SK-N-SH (cell line): ENCODE data around the gene PNMA6E. TPM values are rescaled to one million over a fixed set of nuclear protein-coding genes. Genes with fewer than 3 reads are reported as not detected.

Experiments
- CTCF ChIA-PET: fragments of 300-600, 350-600 bp; formaldehyde crosslinking; extraction: SDS; loops from one replicate; lab custom pipeline; 2021; lab: Yijun Ruan, JAX
- POLR2A ChIA-PET: fragments of 350-600 bp; sonication (Branson Sonifier 250); formaldehyde crosslinking; extraction: SDS; loops from one replicate; lab custom pipeline; 2020; ENCODE audit warnings: antibody characterized with exemption, inconsistent platforms; lab: Yijun Ruan, JAX
- DNase-seq: peaks from one replicate; pipeline ENCODE4 v3.0.0; 2012
- H2AFZ ChIP-seq: fragments of 200-600 bp; sonication (generic); 2 replicates; pipeline ENCODE4 v1.8.1; 2016; ENCODE audit warnings: antibody characterized with exemption, mild to moderate bottlenecking, low read depth
- H3F3A ChIP-seq: fragments of 200-600 bp; sonication (generic); replicated peaks from 2 replicates; pipeline ENCODE3; 2016; ENCODE audit warnings: antibody characterized with exemption, mild to moderate bottlenecking; ENCODE audit not compliant: insufficient read depth
- H3K27ac ChIP-seq, 2 experiments: fragments of 200-500 bp in 1 of 2; fragments of 200-600 bp in 1 of 2; sonication (Bioruptor generic) in 1 of 2; sonication (generic), shearing (Covaris generic) in 1 of 2; 2 replicates each; pipeline versions ENCODE4 v1.5.1 to v1.6.1; 2014 to 2016; ENCODE audit warnings: low read depth in 2 of 2, inconsistent platforms in 1 of 2, low read length in 1 of 2, mild to moderate bottlenecking in 1 of 2, mixed read lengths in 1 of 2
- H3K27me3 ChIP-seq: fragments of 200-600 bp; sonication (generic), shearing (Covaris generic); 2 replicates; pipeline ENCODE4 v1.6.1; 2016; ENCODE audit warnings: mixed run types; ENCODE audit not compliant: insufficient read depth
- H3K36me3 ChIP-seq, 2 experiments: fragments of 200-500 bp in 1 of 2; fragments of 200-600 bp in 1 of 2; sonication (Bioruptor generic) in 1 of 2; sonication (generic) in 1 of 2; replicated peaks in 1 of 2; 2 replicates each; pipeline versions ENCODE3 to v1.5.1; 2014 to 2016; ENCODE audit warnings: low read length in 1 of 2, mild to moderate bottlenecking in 1 of 2; ENCODE audit not compliant: insufficient read depth in 2 of 2, control insufficient read depth in 1 of 2
- H3K4me1 ChIP-seq, 2 experiments: fragments of 200-500 bp in 1 of 2; fragments of 200-600 bp in 1 of 2; sonication (Bioruptor generic) in 1 of 2; sonication (generic), shearing (Covaris generic) in 1 of 2; 2 replicates each; pipeline versions ENCODE4 v1.5.1 to v1.6.1; 2014 to 2016; ENCODE audit warnings: low read depth in 1 of 2, low read length in 1 of 2, mixed run types in 1 of 2; ENCODE audit not compliant: insufficient read depth in 2 of 2, control insufficient read depth in 1 of 2
- H3K4me2 ChIP-seq: fragments of 200-600 bp; sonication (generic), shearing (Covaris generic); 2 replicates; pipeline ENCODE4 v1.6.1; 2017; ENCODE audit warnings: mixed run types
- H3K4me3 ChIP-seq, 2 experiments: fragments of 200-500 bp in 1 of 2; fragments of 200-600 bp in 1 of 2; sonication (Bioruptor generic) in 1 of 2; sonication (generic), shearing (Covaris generic) in 1 of 2; 2 replicates each; pipeline versions ENCODE4 v1.5.1 to v1.8.1; 2014 to 2016; ENCODE audit warnings: low read depth in 2 of 2, inconsistent platforms in 1 of 2, low read length in 1 of 2, mild to moderate bottlenecking in 1 of 2, mixed read lengths in 1 of 2, moderate library complexity in 1 of 2
- H3K79me2 ChIP-seq: fragments of 200-600 bp; sonication (generic); 2 replicates; pipeline ENCODE4 v1.8.1; 2017; ENCODE audit warnings: mild to moderate bottlenecking; ENCODE audit not compliant: insufficient read depth
- H3K9ac ChIP-seq: fragments of 200-600 bp; sonication (generic); 2 replicates; pipeline ENCODE4 v1.6.1; 2017; ENCODE audit warnings: mixed run types
- H3K9me2 ChIP-seq: fragments of 200-600 bp; sonication (generic); 2 replicates; pipeline ENCODE4 v1.6.1; 2017; ENCODE audit warnings: mixed run types
- H3K9me3 ChIP-seq: fragments of 200-600 bp; sonication (generic); 2 replicates; pipeline ENCODE4 v1.6.1; 2017; ENCODE audit warnings: mixed run types, mild to moderate bottlenecking, moderate library complexity
- H4K20me1 ChIP-seq: fragments of 200-600 bp; sonication (generic); 2 replicates; pipeline ENCODE4 v1.6.1; 2017; ENCODE audit warnings: mild to moderate bottlenecking, mixed run types; ENCODE audit not compliant: insufficient read depth
- CTCF ChIP-seq: fragments of 200-600 bp; sonication (generic); IDR thresholded peaks from 2 replicates; pipeline ENCODE4 v1.6.1; 2017; ENCODE audit warnings: antibody characterized with exemption, mild to moderate bottlenecking, moderate library complexity
- ELF1 ChIP-seq: IDR thresholded peaks from 2 replicates; pipeline ENCODE4 v1.4.0; 2012
- EP300 ChIP-seq, 2 experiments: IDR thresholded peaks; 2 replicates each; pipeline versions ENCODE4 v1.4.0 to v1.6.1; 2012; ENCODE audit warnings: borderline replicate concordance in 1 of 2, low read depth in 1 of 2, low read length in 1 of 2
- GABPA ChIP-seq: IDR thresholded peaks from 2 replicates; pipeline ENCODE4 v1.4.0; 2012; ENCODE audit warnings: low read depth, mild to moderate bottlenecking
- GATA2 ChIP-seq: sonication (generic); formaldehyde crosslinking; IDR thresholded peaks from 2 replicates; pipeline ENCODE4 v1.5.0; 2020; ENCODE audit warnings: mild to moderate bottlenecking, missing genetic modification reagents
- IRF3 ChIP-seq: fragments of 150-350 bp; IDR thresholded peaks from 2 replicates; pipeline ENCODE4 v1.6.1; 2016; ENCODE audit warnings: mild to moderate bottlenecking, low read depth, low read length
- JUND ChIP-seq: IDR thresholded peaks from 2 replicates; pipeline ENCODE4 v1.4.0; 2012
- MXI1 ChIP-seq: IDR thresholded peaks from 2 replicates; pipeline ENCODE4 v1.6.1; 2012; ENCODE audit warnings: mild to moderate bottlenecking, low read depth, low read length, improper control_type of control experiment
- NRF1 ChIP-seq: IDR thresholded peaks from 2 replicates; pipeline ENCODE4 v1.6.1; 2012; ENCODE audit warnings: low read depth, mild to moderate bottlenecking, low read length
- POLR2AphosphoS5 ChIP-seq: IDR thresholded peaks from 2 replicates; pipeline ENCODE4 v1.6.1; 2012; ENCODE audit warnings: low read depth, low read length
- RXRA ChIP-seq: IDR thresholded peaks from 2 replicates; pipeline ENCODE4 v1.4.0; 2012; ENCODE audit warnings: low read depth, mild to moderate bottlenecking, borderline replicate concordance
- YY1 ChIP-seq: IDR thresholded peaks from 2 replicates; pipeline ENCODE4 v1.4.0; 2012; ENCODE audit warnings: low read depth, mild to moderate bottlenecking
- WGBS: methylation state at CpG from one replicate; pipeline ENCODE4 v1.1.6; 2017; ENCODE audit warnings: low lambda C conversion rate; 5-methylcytosine and 5-hydroxymethylcytosine counted together
- polyA plus RNA-seq, 3 experiments: library from polyadenylated mRNA; depleted of rRNA; stranded (reverse); fragments of >200 nt; gene quantifications; 2 replicates each; pipeline ENCODE4 v1.2.3, GENCODE V29; 2012
- TF ChIP-seq, protein P1 (sequence below): IDR thresholded peaks from 2 replicates; pipeline ENCODE4 v1.4.0; 2012; ENCODE audit warnings: low read depth
- TF ChIP-seq, protein P2 (sequence below): IDR thresholded peaks from 2 replicates; pipeline ENCODE4 v1.6.1; 2012; ENCODE audit warnings: mild to moderate bottlenecking, low read depth, low read length, moderate library complexity

PNMA6E gene
- polyA plus RNA-seq, 1 of the 3 experiments (the other 2 are of a cell fraction): not detected

DNA sequence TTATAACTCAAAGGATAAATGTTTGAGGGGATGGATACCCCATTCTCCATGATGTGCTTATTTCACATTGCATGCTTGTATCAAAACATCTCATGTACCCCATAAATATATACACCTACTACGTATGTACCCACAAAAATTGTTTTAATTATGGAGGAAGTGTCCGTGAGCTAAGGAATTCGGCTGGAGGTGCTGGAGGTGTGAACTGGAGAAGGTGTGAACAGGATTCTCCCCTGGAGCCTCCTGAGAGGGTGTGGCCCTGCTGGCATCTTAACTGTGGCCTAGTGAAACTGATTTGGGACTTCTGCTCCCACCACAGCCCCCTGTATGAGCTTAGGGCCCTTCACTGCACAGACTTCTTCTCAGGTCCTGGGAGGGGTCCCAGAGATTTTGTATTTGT is 23.4 kb downstream of the PNMA6E start:
- peaks cover 15% of the 10 kb centered on the region for H3K27me3 ChIP-seq
- no peaks in the 10 kb centered on the region for H3K79me2 ChIP-seq
- no peak overlapping the region for H3K27ac ChIP-seq
- H3K36me3 ChIP-seq: no peaks in the 10 kb centered on the region
- H3K4me1 ChIP-seq: peaks cover 0 to 3% of the 10 kb centered on the region in 2 experiments; a peak in 1 of 4 replicates
- ChIA-PET POLR2A (no interaction called here), CTCF (no interaction called here)
- no peak for TF ChIP-seq EP300 (IDR thresholded peaks at IDR 0.05; ENCODE audit: borderline replicate concordance in 1 of 2, low read depth in 1 of 2, low read length in 1 of 2)
- TF ChIP-seq, protein P1, sequence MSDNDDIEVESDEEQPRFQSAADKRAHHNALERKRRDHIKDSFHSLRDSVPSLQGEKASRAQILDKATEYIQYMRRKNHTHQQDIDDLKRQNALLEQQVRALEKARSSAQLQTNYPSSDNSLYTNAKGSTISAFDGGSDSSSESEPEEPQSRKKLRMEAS: no peak
- TF ChIP-seq GABPA: no peak
- no peak for TF ChIP-seq JUND
- no peak for TF ChIP-seq ELF1
- TF ChIP-seq MXI1: no peak
- TF ChIP-seq, protein P2, sequence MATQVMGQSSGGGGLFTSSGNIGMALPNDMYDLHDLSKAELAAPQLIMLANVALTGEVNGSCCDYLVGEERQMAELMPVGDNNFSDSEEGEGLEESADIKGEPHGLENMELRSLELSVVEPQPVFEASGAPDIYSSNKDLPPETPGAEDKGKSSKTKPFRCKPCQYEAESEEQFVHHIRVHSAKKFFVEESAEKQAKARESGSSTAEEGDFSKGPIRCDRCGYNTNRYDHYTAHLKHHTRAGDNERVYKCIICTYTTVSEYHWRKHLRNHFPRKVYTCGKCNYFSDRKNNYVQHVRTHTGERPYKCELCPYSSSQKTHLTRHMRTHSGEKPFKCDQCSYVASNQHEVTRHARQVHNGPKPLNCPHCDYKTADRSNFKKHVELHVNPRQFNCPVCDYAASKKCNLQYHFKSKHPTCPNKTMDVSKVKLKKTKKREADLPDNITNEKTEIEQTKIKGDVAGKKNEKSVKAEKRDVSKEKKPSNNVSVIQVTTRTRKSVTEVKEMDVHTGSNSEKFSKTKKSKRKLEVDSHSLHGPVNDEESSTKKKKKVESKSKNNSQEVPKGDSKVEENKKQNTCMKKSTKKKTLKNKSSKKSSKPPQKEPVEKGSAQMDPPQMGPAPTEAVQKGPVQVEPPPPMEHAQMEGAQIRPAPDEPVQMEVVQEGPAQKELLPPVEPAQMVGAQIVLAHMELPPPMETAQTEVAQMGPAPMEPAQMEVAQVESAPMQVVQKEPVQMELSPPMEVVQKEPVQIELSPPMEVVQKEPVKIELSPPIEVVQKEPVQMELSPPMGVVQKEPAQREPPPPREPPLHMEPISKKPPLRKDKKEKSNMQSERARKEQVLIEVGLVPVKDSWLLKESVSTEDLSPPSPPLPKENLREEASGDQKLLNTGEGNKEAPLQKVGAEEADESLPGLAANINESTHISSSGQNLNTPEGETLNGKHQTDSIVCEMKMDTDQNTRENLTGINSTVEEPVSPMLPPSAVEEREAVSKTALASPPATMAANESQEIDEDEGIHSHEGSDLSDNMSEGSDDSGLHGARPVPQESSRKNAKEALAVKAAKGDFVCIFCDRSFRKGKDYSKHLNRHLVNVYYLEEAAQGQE: no peak
- no peak for TF ChIP-seq IRF3
- no peak for TF ChIP-seq POLR2AphosphoS5
- TF ChIP-seq CTCF: no peak
- no peak for TF ChIP-seq RXRA
- 23% methylated on average over 3 of the region's 3 CpGs for WGBS
- H2AFZ ChIP-seq: no peak overlapping the region
- no peaks in the 10 kb centered on the region for H4K20me1 ChIP-seq
- no peak overlapping the region for H3K9ac ChIP-seq
- no peak overlapping the region for H3K4me2 ChIP-seq
- no peaks in the 10 kb centered on the region for H3K9me3 ChIP-seq
- no peak for DNase-seq
- no peak overlapping the region for H3K4me3 ChIP-seq
- no peaks in the 10 kb centered on the region for H3K9me2 ChIP-seq
- peaks cover 2% of the 10 kb centered on the region for H3F3A ChIP-seq

GRCh38 chrX:153375571-153375970 is 25.6 kb downstream of the PNMA6E start:
- 17% methylated on average over 5 of the region's 5 CpGs for whole genome bisulfite sequencing
- no peaks in the 10 kb centered on the region for H3K79me2 ChIP-seq
- H3F3A ChIP-seq: no peaks in the 10 kb centered on the region
- H3K4me3 ChIP-seq: no peak overlapping the region
- H3K9me2 ChIP-seq: no peaks in the 10 kb centered on the region
- H3K9ac ChIP-seq: no peak overlapping the region
- no peaks in the 10 kb centered on the region for H3K36me3 ChIP-seq
- no peaks in the 10 kb centered on the region for H4K20me1 ChIP-seq
- no peak overlapping the region for H3K4me2 ChIP-seq
- DNase-seq: no peak
- ChIA-PET POLR2A (no interaction called here), CTCF (no interaction called here)
- H3K4me1 ChIP-seq: peaks cover 0 to 3% of the 10 kb centered on the region in 2 experiments; a peak in 1 of 4 replicates
- H2AFZ ChIP-seq: no peak overlapping the region
- H3K27me3 ChIP-seq: peaks cover 15% of the 10 kb centered on the region
- TF ChIP-seq GATA2 (CRISPR knock-in tag) (no peak), YY1 (no peak), NRF1 (no peak)
- H3K27ac ChIP-seq: no peak overlapping the region
- no peaks in the 10 kb centered on the region for H3K9me3 ChIP-seq
